Limb (tissue), 2 donors: ENCODE results near the gene CAMTA1.

Experiments
- DNase-seq, 2 donors: peaks; one replicate each; pipeline ENCODE4 v3.0.0-alpha.2; 2016; ENCODE audit errors: extremely low spot score in 2 of 2

The CAMTA1 gene

DNA sequence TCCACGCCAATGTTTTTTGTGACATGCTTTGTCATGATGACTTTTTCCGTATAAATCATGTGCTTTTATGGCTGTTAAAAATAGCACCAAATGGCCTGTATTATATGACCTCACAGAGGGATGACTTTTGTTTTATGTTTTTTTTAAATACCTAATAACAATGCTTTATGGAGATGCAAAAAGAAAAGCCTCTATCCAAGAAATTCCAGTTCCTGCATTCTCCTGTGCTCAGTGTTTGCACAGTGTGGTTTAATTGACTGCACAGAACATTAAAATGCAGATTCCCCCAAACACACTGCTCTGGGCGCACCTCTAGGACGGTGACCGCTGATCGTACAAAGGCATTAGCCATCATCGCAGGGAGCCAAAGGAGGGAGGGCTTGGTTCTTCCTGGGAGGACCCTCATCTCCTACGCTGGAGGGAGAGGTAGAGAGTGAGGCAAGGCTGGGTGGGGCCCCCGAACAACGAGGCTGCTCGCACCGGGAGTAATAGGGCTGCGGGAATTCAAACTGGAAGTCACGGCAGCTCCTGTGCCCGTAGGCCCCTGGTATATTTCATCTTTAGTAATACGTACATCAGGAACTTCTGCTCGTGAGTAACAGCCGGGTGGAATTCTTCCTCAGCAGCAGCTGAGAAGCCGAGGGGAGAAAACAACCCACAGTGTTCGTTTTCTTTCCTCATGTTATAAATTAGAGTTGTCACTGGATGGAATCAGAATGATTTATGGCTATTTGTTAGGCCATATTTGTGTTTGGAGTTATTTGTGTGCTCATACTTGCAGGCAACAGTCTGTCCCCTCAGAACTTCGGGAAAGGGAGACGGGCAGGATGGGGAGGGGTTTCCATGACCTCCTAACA lies 465.6 kb downstream of the CAMTA1 start:
- no peak for DNase-seq

DNA sequence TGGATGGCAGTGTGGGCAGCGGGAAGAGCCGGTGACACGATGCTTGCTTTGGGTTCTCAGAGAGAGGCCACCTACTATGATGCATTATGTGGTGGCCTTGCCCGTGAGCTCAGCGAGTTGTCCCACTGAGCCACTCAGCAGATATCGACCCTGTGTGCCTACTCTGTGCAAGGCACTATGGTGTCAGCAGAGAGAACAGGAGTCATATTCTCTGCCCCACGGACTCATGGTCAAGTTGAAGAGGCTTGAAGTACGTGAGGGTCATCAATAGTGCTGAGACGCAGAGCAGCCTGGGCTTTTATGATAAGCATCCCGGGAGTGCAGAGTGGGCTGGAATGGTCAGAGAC lies 466.2 kb downstream of the CAMTA1 start:
- no peak for DNase-seq

DNA sequence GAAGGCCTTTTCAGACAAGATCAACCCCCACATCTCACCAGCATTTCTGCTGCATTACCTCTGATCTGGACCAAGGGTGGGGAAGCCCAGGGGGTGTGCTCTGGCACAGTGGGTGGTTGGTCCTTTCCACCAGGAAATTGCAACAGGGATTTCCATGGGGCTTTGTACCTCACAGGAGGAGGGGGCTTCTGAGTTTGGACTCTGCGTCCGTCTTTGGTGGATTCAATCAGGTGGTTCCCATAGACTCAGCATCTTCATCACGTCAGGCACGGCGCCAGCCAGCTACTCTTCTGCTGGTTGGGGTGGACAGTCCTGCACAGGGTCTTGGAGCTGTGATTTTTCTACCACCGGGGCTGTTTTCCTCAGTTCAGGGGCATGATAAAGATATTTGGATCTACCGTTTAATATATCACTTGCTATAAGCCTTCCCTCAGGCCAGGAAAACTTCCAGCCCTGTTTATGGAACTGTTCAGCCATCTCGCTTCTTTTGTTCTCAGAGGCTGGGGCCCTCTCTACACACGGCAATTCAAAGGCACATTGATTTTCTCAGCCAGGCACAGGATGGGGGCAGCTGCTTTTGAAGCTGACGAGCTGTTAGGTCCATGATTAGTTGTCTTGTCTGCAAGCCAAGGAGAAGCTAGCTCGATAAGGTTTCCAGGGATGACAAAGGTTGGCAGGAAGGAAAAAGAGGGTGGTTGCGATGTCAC lies 467.3 kb downstream of the CAMTA1 start:
- no peak for DNase-seq

DNA sequence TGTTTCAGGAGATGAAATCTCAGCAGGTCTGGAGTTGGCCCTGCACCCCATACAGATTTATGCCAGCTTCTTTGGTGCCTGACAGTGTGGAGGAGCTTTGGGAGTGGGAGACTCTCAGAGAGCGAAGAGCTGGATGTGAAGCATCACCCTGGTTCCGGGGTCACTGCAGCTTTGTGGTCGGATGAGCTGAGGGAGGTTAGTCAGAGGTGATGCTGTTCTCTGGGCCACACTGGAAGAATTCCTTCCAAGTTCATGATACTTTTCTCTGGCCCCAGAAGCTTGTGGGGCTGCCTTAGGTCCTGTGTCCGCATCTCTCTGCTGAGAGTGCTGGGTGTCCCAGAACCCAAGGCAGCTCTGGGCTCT lies 467.8 kb downstream of the CAMTA1 start:
- DNase-seq: no peak

DNA sequence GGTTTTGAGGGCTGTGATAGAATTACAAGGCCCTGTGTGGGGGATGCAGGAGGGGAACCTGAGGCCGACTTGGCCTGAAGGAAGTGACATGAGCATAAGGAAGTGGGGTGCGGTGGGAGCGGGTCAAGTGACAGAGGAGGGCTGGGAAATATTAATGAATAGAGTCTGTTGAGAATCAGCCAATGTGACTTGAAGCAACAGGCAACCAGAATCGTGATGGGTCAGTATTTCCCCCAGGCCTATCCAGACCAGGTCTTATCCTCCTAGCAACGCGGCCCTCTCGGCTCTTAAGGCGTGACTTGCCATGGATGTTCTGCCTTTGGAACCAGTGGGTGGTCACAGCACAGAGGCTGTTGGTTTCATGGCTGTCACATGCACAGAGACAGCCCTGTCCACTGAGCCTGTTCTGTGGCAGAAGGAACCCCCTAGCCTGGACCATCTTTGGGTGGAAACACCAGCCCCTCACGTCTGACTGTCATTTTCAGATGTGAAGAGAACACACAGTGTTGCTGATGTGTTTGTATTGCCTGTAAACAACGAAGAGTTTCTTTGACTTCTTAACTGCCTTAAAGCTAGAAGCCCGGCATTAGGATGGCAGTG lies 468.8 kb downstream of the CAMTA1 start:
- no peak for DNase-seq

DNA sequence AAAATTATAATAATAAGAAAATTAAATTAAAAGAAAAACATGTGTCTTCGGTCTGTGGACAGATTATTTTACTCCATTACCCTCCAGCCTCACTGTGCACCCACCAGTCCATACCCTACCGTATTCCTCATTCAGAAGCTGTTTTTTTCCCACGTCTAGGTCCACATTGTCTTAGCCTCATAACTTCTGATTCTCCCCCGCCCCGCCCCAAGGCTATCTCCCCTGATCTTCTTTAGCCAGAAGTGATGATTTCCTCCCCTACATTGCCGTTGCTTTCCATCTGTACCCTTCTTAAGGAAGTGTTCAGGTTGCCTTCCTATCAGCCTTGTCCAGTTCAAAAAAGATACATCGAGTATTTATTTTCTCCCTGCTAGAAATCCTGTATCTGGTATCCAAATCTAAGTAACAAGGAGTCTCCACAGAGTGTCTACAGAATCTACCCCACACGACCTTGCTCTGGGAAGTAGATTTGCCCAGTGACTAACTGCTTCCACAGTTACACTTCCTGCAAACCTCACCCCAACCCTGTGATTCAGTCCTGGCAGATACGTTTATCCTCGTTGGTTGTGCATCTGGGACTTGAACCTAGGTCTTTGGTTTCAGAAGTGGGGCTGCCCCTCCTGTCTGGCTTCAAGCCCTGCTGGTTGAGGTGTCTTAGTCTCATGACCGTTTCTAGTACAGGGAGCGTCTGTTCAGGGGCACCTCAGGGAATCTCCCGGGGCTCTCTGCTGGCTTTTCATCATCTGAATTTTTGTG lies 470.2 kb downstream of the CAMTA1 start:
- no peak for DNase-seq

DNA sequence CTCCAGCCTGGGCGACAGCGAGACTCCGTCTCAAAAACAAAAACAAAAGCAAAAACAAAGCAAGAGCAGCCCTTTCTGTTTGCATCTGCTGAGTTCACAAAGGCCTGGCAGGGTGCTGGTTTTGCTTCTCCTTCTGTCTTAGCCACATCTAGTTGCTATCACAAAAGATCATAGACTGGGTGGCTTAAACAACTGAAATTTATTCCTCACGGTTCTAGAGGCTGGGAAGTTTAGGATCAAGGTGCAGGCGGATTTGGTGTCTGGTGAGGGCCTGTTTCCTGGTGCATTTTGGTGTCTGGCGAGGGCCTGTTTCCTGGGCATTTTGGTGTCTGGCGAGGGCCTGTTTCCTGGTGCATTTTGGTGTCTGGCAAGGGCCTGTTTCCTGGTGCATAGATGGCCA lies 471.3 kb downstream of the CAMTA1 start:
- DNase-seq: no peak

DNA sequence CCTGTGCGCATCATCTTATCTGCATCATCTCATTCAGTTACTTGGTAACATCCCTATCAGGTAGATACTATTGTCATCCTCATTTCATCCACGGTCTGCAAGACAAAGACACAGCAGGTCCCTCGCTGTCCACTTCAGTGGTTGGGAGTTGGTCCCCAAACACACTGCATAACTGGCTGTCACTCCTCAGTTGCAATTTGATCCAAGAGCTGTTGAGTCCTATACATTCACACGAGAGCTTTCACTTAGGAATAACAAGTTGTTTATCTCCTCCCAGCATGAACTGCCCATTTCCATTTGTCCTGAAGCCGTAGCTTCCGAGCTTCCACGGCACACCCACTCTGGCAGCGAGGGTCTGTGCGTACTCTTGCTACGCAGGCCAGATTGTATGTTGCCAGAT lies 472.0 kb downstream of the CAMTA1 start:
- no peak for DNase-seq

DNA sequence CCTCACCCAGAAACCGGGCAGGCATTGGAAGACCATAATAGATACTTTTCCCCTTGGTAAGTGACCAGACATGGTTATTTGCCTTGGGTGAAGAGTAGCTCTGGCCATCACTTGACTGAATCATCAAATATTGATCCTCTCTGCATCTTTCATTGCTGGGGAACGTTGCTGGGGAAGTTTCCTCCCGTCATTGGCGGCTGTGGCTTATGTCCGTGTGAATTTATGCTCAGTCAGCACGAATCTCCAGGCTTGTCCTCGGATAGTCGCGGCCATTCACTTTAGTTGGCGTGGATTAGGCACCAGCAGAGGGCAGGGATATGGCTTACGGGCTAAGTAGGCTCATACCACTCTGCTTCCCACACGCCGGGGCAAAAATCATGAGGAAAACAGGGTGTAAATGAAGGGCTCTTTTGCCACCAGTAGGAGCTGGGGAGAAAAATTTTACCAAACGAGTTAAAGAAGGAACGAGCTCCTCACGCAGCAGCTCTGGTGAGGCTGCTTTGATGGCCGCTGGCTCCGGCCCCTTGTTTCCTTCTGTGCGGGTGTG lies 473.4 kb downstream of the CAMTA1 start:
- DNase-seq: no peak

DNA sequence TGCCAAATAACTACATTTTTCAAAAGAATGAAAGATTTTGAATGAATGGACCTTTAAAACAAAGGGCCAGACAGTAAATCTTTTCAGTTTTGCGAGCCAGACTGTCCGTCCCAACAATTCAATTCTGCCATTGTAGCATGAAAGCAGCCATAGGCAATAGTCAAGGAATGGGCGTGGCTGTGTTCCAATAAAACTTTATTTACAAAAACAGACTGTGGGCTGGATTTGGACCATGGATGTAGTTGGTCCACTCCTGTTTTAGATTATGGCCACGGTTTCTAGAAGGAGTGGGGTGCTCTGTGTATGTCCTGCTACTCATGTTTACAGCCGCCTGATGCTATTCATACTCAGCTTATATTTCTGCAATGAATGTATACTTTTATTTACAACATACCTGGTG lies 474.7 kb downstream of the CAMTA1 start:
- DNase-seq: no peak

DNA sequence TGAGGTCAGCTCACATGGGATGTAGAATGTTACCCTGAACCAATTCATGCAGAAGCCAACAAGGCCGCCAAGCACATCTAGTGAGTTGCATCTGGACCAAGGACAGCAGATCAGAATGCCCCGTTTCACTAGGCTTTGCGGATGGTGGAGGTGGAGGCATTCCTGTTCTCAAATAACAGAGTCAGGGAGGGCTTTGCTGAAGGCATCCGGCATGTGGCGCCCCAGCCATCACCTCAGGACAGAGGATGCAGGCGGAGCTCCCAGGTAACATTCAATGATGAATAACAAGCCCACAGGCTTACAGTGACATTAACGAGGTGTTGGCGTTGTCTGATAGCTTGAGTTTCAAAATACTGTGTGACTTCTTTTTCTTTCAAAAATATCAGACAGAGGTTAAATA lies 476.2 kb downstream of the CAMTA1 start:
- no peak for DNase-seq

DNA sequence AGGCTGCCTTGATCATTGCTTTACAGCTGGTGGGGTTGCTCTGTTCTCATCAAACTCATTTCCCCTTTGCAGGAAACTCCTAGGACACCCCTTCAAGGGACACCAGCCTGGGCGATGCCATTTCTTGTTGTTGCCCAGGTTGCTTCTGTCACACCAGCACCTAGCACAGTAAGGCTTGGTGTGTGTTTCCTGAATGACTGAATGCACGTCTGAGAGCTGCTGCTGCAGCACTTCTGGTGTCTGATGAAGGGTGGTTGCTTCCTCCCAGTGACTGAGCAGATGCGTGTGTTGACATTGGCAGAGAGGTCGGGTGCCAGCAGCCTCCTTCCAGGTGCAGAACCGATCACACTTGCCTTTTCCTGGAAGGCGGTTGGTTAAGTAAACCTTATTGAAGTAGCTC lies 477.4 kb downstream of the CAMTA1 start:
- DNase-seq: no peak

DNA sequence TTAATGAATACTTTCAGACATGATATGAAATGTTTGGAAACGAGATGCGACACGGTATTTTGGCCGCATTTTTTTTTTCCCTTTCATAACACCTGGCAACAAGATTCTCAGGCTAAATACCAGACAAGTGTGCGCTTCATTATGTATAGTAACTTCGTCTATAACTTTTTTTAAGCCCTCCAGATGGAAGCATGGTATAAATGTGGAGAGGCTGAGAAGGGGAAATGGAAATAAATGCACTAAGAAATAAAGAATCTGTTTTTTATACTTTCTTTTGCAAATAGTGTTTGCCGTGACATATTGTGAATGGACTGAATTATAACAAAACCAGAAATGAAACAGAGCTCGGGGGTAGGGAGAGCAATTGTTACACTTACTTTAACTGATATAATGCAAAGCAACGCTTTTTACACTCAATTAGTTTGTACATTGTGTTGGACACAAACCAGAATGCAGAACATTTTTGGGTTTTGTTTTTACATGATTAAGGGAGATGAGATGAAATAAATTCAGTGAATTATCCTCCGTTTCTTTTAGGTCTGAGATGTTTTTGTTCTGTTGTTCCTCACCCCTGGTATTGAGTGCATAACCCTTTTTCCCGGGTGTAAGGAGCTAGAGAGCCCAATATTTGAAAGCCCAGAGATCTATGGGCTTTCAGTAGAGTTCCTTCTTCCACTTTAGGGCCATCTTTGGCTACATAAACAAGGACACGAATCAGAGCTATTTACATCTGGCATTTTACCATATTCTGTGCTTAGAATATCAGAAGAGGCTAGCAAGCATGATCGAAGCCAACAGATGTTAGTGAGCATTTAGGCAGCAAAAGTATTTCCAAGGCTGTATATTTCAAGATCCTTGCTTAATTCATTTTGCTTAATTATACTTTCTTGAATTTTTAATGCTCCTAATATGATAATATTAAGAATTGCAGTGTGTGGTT lies 478.0 kb downstream of the CAMTA1 start:
- DNase-seq: no peak

DNA sequence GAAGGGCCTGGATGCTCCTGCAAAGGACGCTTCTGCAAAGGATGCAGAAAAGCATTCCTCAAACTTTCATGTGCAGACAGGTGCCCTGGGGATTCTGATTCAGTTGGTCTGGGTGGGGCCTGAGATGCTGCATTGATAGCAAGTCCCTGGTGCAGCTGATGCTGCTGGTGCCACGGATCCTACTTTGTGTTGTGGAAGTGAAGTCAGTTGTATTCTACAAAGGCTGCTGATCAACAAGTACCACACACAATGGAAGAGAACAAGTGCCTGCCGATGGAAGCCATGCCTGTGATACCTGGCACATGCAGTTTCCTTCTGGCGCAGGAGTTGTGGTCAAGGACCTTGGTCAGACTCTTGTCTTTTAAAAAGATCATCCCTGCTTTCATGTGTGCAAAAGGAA lies 478.8 kb downstream of the CAMTA1 start:
- no peak for DNase-seq

DNA sequence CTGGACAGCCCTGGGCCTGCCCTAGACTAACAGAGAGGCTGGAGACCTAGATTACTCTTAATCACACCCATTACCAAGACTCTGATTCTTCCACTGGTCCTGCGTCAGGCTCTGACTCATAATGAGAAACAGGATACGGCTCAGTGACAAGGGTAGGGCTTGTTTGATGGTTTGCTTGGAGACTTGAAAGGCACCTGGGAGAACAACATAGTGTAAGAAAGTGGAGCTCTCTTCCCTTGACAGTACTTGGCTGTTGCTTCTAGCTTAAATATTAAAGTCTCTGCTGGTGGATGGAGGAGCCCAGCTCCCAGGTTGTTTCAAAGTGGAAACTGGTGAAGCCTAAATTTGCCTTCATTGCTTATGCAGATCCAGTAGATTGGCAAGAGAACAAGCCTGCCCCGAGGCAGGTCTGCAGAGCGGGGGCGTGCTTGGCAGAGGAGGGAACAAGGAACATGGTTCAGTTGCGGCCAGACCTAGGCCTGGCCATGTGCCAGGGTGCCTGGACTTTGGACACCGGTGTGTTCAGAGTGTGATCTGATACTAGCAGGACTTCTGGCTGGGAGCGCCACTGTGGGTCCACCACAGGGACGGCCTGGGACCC lies 480.6 kb downstream of the CAMTA1 start:
- no peak for DNase-seq

DNA sequence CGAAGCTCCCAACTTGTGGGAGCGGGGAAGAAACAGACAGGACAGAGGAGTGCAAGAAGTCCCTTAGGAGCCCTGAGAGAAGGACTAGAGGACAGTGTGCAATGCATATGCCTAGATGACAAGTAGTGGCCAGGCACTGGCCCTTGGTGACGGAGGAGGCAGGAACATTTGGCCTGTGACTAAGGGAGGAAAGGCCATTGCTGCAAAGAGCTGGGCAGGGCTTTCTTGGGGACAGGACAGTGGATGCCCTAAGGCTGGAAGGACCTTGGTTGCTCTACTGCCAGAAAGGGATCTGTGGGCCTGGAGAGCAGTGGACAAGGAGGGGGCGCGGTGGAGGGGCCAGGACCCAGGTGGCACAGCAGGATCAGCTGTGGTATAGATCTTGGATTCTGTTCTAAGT lies 481.3 kb downstream of the CAMTA1 start:
- DNase-seq: no peak

DNA sequence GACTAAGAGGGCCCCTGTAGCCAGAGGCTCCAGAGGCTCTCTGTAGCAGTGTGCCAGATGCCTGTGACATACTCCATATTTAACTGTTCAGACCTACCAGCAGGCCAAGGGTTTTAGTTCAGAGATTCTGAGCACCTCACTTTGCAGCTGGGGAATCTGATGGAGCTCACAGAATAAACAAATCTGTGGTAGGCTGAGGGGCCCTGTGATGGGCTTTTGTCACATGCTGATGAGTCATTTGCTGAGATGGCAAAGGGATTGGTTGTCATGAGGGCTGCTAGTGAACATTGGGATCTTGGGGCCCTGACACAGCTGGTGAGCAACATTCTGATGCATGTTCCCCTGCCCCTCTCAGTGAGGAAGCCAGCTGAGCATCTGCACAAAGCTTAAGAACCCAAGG lies 482.2 kb downstream of the CAMTA1 start:
- DNase-seq: no peak

DNA sequence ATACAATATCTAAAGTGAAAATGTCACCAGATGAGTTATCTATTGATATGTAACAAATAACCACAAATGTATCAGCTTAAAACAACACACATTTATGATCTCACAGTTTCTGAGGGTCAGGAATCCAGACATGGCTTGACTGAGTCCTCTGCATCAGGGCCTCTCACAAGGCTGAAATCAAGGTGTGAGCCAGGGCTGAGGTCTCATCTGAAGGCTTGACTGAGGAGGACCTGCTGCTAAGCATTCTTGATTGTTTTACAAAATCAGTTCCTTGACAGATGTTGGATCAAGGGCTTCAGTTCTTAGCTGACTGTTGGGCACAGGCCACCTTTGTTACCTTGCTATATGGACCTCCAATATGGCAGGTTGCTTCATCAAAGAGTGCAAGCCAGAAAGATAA lies 483.7 kb downstream of the CAMTA1 start:
- DNase-seq: no peak

DNA sequence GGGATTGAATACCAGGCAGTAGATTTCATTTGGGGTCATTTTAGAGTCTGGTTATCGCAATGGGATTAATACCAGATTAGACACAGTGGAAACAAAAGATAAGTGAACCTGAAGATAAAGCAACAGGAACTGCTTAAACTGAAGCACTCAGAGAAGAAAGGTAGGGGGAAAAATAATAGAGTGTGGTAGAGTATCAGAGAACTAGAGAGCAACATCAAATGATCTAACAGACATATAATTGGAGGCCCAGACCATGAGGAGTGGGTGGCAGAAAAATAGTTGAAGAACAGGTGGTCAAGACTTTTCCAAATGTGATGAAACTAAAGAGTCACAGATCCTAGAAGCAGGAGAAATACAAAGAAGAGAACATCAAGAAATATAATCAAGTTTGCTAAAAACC lies 484.3 kb downstream of the CAMTA1 start:
- DNase-seq: no peak

DNA sequence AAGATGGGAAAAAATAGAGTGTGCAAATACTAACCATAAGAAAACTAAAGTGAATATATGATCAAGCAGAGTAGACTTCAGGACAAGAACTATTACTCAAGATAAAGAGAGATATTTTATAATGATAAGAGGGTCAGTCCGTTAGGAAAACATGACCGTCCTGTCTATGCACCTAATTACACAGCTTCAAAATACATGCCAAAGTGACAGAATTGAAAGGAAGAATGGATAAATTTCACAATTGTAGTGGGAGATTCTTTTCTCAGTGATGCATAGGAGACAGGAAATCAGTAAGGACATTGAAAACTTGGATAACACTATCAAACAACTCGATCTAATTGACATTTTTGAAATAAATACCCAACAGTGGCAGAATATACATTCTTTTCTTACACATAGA lies 489.0 kb downstream of the CAMTA1 start:
- no peak for DNase-seq
